H9 (cell line): ENCODE results near the gene CCDC92. TPM values are rescaled to one million over a fixed set of nuclear protein-coding genes. Genes with fewer than 3 reads are reported as not detected.

Experiments
- DNase-seq: peaks from one replicate; pipeline ENCODE4 v3.0.0-alpha.2; 2017
- H2AFZ ChIP-seq: one replicate; pipeline ENCODE4 v1.6.1; 2013; ENCODE audit warnings: mild to moderate bottlenecking, low read length, control low read depth, moderate library complexity
- H2AK5ac ChIP-seq: 2 replicates; pipeline ENCODE4 v1.6.1; 2013; ENCODE audit warnings: low read length, control low read depth, mixed read lengths; ENCODE audit not compliant: insufficient read length
- H2BK120ac ChIP-seq: one replicate; pipeline ENCODE4 v1.6.1; 2013; ENCODE audit warnings: low read depth, mild to moderate bottlenecking, low read length, control low read depth, inconsistent platforms; ENCODE audit not compliant: poor library complexity, severe bottlenecking
- H2BK12ac ChIP-seq: 2 replicates; pipeline ENCODE4 v1.6.1; 2013; ENCODE audit warnings: low read length, control low read depth, mixed read lengths, low read depth; ENCODE audit not compliant: insufficient read length
- H2BK15ac ChIP-seq: 2 replicates; pipeline ENCODE4 v1.6.1; 2013; ENCODE audit warnings: low read depth, low read length, control low read depth
- H2BK20ac ChIP-seq: one replicate; pipeline ENCODE4 v1.6.1; 2013; ENCODE audit warnings: low read depth, mild to moderate bottlenecking, low read length, control low read depth, inconsistent platforms; ENCODE audit not compliant: poor library complexity, severe bottlenecking
- H2BK5ac ChIP-seq: 2 replicates; pipeline ENCODE4 v1.6.1; 2013; ENCODE audit warnings: low read length, control low read depth, mixed read lengths; ENCODE audit not compliant: insufficient read length
- H3K14ac ChIP-seq: 2 replicates; pipeline ENCODE4 v1.6.1; 2013; ENCODE audit warnings: low read length, control low read depth; ENCODE audit not compliant: insufficient read depth
- H3K18ac ChIP-seq: 2 replicates; pipeline ENCODE4 v1.6.1; 2013; ENCODE audit warnings: low read depth, mild to moderate bottlenecking, mixed read lengths, low read length, control low read depth; ENCODE audit not compliant: insufficient read length
- H3K23ac ChIP-seq: 2 replicates; pipeline ENCODE4 v1.6.1; 2013; ENCODE audit warnings: low read length, control low read depth, mixed read lengths, low read depth; ENCODE audit not compliant: insufficient read length
- H3K23me2 ChIP-seq: 2 replicates; pipeline ENCODE4 v1.6.1; 2013; ENCODE audit warnings: low read depth, mild to moderate bottlenecking, mixed read lengths, low read length, control low read depth; ENCODE audit not compliant: insufficient read length, poor library complexity, severe bottlenecking
- H3K27ac ChIP-seq: 2 replicates; pipeline ENCODE4 v1.5.1; 2013; ENCODE audit warnings: low read length, control low read depth, mixed read lengths, low read depth; ENCODE audit not compliant: insufficient read length
- H3K27me3 ChIP-seq: 2 replicates; pipeline ENCODE4 v1.6.1; 2013; ENCODE audit warnings: low read length, control low read depth, inconsistent platforms; ENCODE audit not compliant: insufficient read depth
- H3K4ac ChIP-seq: 2 replicates; pipeline ENCODE4 v1.6.1; 2013; ENCODE audit warnings: low read depth, mild to moderate bottlenecking, control low read depth, inconsistent platforms, low read length, moderate library complexity
- H3K4me1 ChIP-seq: 2 replicates; pipeline ENCODE4 v1.6.1; 2013; ENCODE audit warnings: low read length, control low read depth, inconsistent platforms; ENCODE audit not compliant: insufficient read depth
- H3K4me2 ChIP-seq: 2 replicates; pipeline ENCODE4 v1.6.1; 2013; ENCODE audit warnings: low read length, control low read depth, mixed read lengths; ENCODE audit not compliant: insufficient read length, insufficient read depth
- H3K56ac ChIP-seq: 2 replicates; pipeline ENCODE4 v1.6.1; 2013; ENCODE audit warnings: low read depth, mild to moderate bottlenecking, mixed read lengths, low read length, control low read depth; ENCODE audit not compliant: insufficient read length
- H3K79me1 ChIP-seq: 2 replicates; pipeline ENCODE4 v1.6.1; 2013; ENCODE audit warnings: low read depth, mild to moderate bottlenecking, moderate library complexity, low read length, control low read depth, inconsistent platforms; ENCODE audit not compliant: insufficient read depth, poor library complexity, severe bottlenecking
- H3K79me2 ChIP-seq: 2 replicates; pipeline ENCODE4 v1.6.1; 2013; ENCODE audit warnings: low read length, control low read depth, inconsistent platforms; ENCODE audit not compliant: insufficient read depth
- H3K9ac ChIP-seq: 2 replicates; pipeline ENCODE4 v1.6.1; 2013; ENCODE audit warnings: low read length, control low read depth, mixed read lengths; ENCODE audit not compliant: insufficient read length; ENCODE audit errors: extremely low read depth
- H3K9me3 ChIP-seq: one replicate; pipeline ENCODE4 v1.6.1; 2013; ENCODE audit warnings: low read depth, low read length, inconsistent platforms; ENCODE audit not compliant: control insufficient read depth
- H3T11ph ChIP-seq: one replicate; pipeline ENCODE4 v1.6.1; 2013; ENCODE audit warnings: mild to moderate bottlenecking, low read length, control low read depth, inconsistent platforms
- H4K20me1 ChIP-seq: one replicate; pipeline ENCODE4 v1.6.1; 2013; ENCODE audit not compliant: control insufficient read depth, insufficient read length, insufficient read depth
- H4K5ac ChIP-seq: 2 replicates; pipeline ENCODE4 v1.6.1; 2013; ENCODE audit warnings: low read depth, mild to moderate bottlenecking, mixed read lengths, low read length, control low read depth; ENCODE audit not compliant: insufficient read length
- H4K8ac ChIP-seq: replicated peaks from 2 replicates; pipeline ENCODE4 v1.6.1; 2013; ENCODE audit warnings: low read length, control low read depth, mixed read lengths, low read depth; ENCODE audit not compliant: insufficient read length
- H4K91ac ChIP-seq: 2 replicates; pipeline ENCODE4 v1.6.1; 2013; ENCODE audit warnings: low read depth, mild to moderate bottlenecking, moderate library complexity, mixed read lengths, low read length, control low read depth; ENCODE audit not compliant: insufficient read length
- H3K27ac Mint-ChIP-seq, 3 experiments: 2 replicates in 2 of 3; 3 replicates in 1 of 3; pipeline ENCODE4 v1.8.0; 2020 to 2021; ENCODE audit warnings: mixed read lengths in 3 of 3, mild to moderate bottlenecking in 1 of 3, moderate library complexity in 1 of 3
- H3K27me3 Mint-ChIP-seq: 2 replicates; pipeline ENCODE4 v1.8.0; 2021; ENCODE audit warnings: low read depth, mild to moderate bottlenecking, moderate library complexity, mixed read lengths
- H3K36me3 Mint-ChIP-seq, 3 experiments: 2 replicates in 2 of 3; 3 replicates in 1 of 3; pipeline ENCODE4 v1.8.0; 2020 to 2021; ENCODE audit warnings: low read depth in 3 of 3, mixed read lengths in 3 of 3; ENCODE audit not compliant: insufficient read depth in 1 of 3
- H3K4me1 Mint-ChIP-seq, 2 experiments: 2 replicates each; pipeline ENCODE4 v1.8.0; 2020; ENCODE audit warnings: mixed read lengths in 2 of 2
- H3K4me3 Mint-ChIP-seq, 2 experiments: 2 replicates in 1 of 2; 3 replicates in 1 of 2; pipeline ENCODE4 v1.8.0; 2020 to 2021; ENCODE audit warnings: mild to moderate bottlenecking in 2 of 2, mixed read lengths in 2 of 2, moderate library complexity in 1 of 2
- H3K9me3 Mint-ChIP-seq, 2 experiments: 2 replicates in 1 of 2; 3 replicates in 1 of 2; pipeline ENCODE4 v1.8.0; 2020; ENCODE audit warnings: mild to moderate bottlenecking in 2 of 2, mixed read lengths in 2 of 2, moderate library complexity in 1 of 2
- CTCF ChIP-seq: fragments of 200-600 bp; sonication (generic); conservative IDR thresholded peaks from 3 replicates; pipeline ENCODE4 v1.8.0; 2021; ENCODE audit warnings: antibody characterized with exemption, mild to moderate bottlenecking
- WGBS: extraction: QIAGEN DNeasy Blood & Tissue Kit; methylation state at CpG from one replicate; pipeline ENCODE4 v1.1.7; 2013; ENCODE audit warnings: missing lambda C conversion rate, low lambda C conversion rate, mixed read lengths; ENCODE audit not compliant: insufficient read length; ENCODE audit errors: extremely low coverage; 5-methylcytosine and 5-hydroxymethylcytosine counted together
- total RNA-seq: library from RNA; stranded (reverse); gene quantifications from 2 replicates; pipeline ENCODE4 v1.2.1, GENCODE V29; 2021

The CCDC92 gene
- total RNA-seq, 1 experiment from 2014 or later: 1.3 TPM

GRCh38 chr12:123916729-123917128 is 55.9 kb downstream of the CCDC92 start:
- no peak overlapping the region for H3K23ac ChIP-seq
- WGBS: no CpG with 5 or more reads among the region's 5 CpGs
- no peak overlapping the region for H3K27ac ChIP-seq
- H3K4ac ChIP-seq: no peak overlapping the region
- no peak overlapping the region for H2BK120ac ChIP-seq
- no peak overlapping the region for H2AK5ac ChIP-seq
- Mint-ChIP-seq H3K36me3 (peaks cover 0 to 3% (median 2%) of the 10 kb centered on the region in 3 experiments; a peak in 2 of 7 replicates), H3K9me3 (peaks cover 4 to 5% of the 10 kb centered on the region in 2 experiments), H3K4me3 (no peak overlapping the region), H3K4me1 (peaks cover 0 to 10% of the 10 kb centered on the region in 2 experiments; a peak in 3 of 4 replicates), H3K27me3 (peaks cover 87% of the 10 kb centered on the region), H3K27ac (no peak overlapping the region)
- no peak overlapping the region for H3K18ac ChIP-seq
- no peak overlapping the region for H3K14ac ChIP-seq
- no peak overlapping the region for H2BK12ac ChIP-seq
- no peaks in the 10 kb centered on the region for H4K20me1 ChIP-seq
- no peak overlapping the region for H2BK20ac ChIP-seq
- no peaks in the 10 kb centered on the region for H3K79me2 ChIP-seq
- H4K8ac ChIP-seq: no peak overlapping the region
- H2BK15ac ChIP-seq: no peak overlapping the region
- H3K4me1 ChIP-seq: no peaks in the 10 kb centered on the region
- H3K27me3 ChIP-seq: no peaks in the 10 kb centered on the region; the same call in 1 of the 2 replicates
- TF ChIP-seq CTCF: no peak
- H3K56ac ChIP-seq: no peak overlapping the region
- H2BK5ac ChIP-seq: no peak overlapping the region
- no peak overlapping the region for H3K4me2 ChIP-seq
- no peak overlapping the region for H3T11ph ChIP-seq
- no peaks in the 10 kb centered on the region for H3K79me1 ChIP-seq
- no peak overlapping the region for H4K5ac ChIP-seq
- H3K23me2 ChIP-seq: no peaks in the 10 kb centered on the region
- DNase-seq: no peak
- no peak overlapping the region for H4K91ac ChIP-seq
- no peak overlapping the region for H3K9ac ChIP-seq
- H2AFZ ChIP-seq: no peak overlapping the region
- no peaks in the 10 kb centered on the region for H3K9me3 ChIP-seq
